Mesothelial cell of epicardium (in vitro differentiated cells): Measurements from ENCODE around the gene APOOL. TPM values are rescaled to one million over a fixed set of nuclear protein-coding genes. Genes with fewer than 3 reads are reported as not detected.

Experiments
- DNase-seq, 2 experiments: peaks; one replicate each; pipeline ENCODE4 v3.0.0; 2021; ENCODE audit warnings: low spot score in 2 of 2; ENCODE audit not compliant: unreplicated experiment in 2 of 2
- H3K27ac Mint-ChIP-seq: 2 replicates; pipeline ENCODE4 v1.8.0; 2021; ENCODE audit warnings: mixed read lengths
- H3K27me3 Mint-ChIP-seq: 2 replicates; pipeline ENCODE4 v1.8.0; 2021; ENCODE audit warnings: low read depth, mixed read lengths
- H3K36me3 Mint-ChIP-seq: 2 replicates; pipeline ENCODE4 v1.8.0; 2021; ENCODE audit warnings: mixed read lengths
- H3K4me1 Mint-ChIP-seq: 2 replicates; pipeline ENCODE4 v1.8.0; 2021; ENCODE audit warnings: mixed read lengths
- H3K4me3 Mint-ChIP-seq: 2 replicates; pipeline ENCODE4 v1.8.0; 2021; ENCODE audit warnings: mild to moderate bottlenecking, moderate library complexity, mixed read lengths
- H3K9me3 Mint-ChIP-seq: 2 replicates; pipeline ENCODE4 v1.8.0; 2021; ENCODE audit warnings: mixed read lengths
- total RNA-seq: library from RNA; stranded (reverse); gene quantifications from 3 replicates; pipeline ENCODE4 v1.2.1, GENCODE V29; 2021
- TF ChIP-seq, protein P1 (sequence below): fragments of 200-600 bp; sonication (generic); IDR thresholded peaks from one replicate; pipeline ENCODE4 v1.5.0; 2021; ENCODE audit warnings: antibody characterized with exemption; ENCODE audit not compliant: unreplicated experiment

Gene APOOL
- total RNA-seq, 1 donor from 2014 or later = 18.5 TPM

DNA sequence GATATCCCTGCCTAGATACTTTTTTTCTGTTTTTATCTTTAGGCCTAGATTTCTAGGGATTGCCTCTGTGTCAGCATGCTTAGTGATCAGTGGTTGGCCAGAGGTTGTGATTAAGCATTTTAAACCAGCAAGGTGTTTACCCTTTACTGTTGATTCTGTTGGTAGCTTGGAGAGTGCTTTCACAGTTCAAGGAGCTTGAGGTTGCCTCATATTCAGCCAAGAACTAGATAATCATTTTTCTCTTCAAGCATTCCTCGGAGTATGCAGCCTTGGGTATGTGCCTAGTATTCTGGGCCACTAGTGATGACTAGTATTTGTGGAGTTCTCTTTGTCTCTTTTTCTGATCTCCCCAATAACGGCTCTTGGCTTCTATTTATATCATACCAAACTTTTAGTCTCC lies 20.4 kb downstream of the APOOL start:
- no peak overlapping the region for H3K27ac Mint-ChIP-seq

DNA sequence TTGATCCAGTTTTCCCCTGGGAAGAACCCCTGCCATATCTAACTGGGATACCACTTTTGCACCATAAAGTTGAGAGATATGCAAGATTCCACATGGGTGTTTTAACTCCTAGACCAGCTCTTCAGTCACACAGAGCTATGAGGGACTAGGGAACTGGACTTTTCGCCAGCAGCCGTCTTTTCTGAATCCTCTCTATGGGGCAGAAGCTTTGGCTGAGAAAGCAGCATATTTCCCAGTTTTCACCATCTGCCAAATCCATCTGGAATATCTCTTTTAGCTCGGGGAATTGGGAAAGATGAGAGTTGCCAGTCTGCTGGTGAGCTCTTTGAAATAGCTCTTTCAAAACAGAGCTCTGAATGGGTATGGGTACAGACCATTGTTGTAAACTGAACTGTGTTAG lies 20.9 kb downstream of the APOOL start:
- Mint-ChIP-seq H3K27ac (no peak overlapping the region), H3K27me3 (no peaks in the 10 kb centered on the region), H3K9me3 (peaks cover 51% of the 10 kb centered on the region), H3K36me3 (peaks cover 9% of the 10 kb centered on the region), H3K4me3 (no peak overlapping the region), H3K4me1 (no peaks in the 10 kb centered on the region)
- no peak for DNase-seq
- TF ChIP-seq, protein P1, sequence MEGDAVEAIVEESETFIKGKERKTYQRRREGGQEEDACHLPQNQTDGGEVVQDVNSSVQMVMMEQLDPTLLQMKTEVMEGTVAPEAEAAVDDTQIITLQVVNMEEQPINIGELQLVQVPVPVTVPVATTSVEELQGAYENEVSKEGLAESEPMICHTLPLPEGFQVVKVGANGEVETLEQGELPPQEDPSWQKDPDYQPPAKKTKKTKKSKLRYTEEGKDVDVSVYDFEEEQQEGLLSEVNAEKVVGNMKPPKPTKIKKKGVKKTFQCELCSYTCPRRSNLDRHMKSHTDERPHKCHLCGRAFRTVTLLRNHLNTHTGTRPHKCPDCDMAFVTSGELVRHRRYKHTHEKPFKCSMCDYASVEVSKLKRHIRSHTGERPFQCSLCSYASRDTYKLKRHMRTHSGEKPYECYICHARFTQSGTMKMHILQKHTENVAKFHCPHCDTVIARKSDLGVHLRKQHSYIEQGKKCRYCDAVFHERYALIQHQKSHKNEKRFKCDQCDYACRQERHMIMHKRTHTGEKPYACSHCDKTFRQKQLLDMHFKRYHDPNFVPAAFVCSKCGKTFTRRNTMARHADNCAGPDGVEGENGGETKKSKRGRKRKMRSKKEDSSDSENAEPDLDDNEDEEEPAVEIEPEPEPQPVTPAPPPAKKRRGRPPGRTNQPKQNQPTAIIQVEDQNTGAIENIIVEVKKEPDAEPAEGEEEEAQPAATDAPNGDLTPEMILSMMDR = no peak

More for the DNA sequence above, 20.4 kb downstream of the APOOL start:
- H3K36me3 Mint-ChIP-seq = peaks cover 7% of the 10 kb centered on the region
- no peaks in the 10 kb centered on the region for H3K27me3 Mint-ChIP-seq
- TF ChIP-seq, protein P1 = no peak
- no peaks in the 10 kb centered on the region for H3K4me1 Mint-ChIP-seq
- peaks cover 51% of the 10 kb centered on the region for H3K9me3 Mint-ChIP-seq
- H3K4me3 Mint-ChIP-seq = no peak overlapping the region
- no peak for DNase-seq

DNA sequence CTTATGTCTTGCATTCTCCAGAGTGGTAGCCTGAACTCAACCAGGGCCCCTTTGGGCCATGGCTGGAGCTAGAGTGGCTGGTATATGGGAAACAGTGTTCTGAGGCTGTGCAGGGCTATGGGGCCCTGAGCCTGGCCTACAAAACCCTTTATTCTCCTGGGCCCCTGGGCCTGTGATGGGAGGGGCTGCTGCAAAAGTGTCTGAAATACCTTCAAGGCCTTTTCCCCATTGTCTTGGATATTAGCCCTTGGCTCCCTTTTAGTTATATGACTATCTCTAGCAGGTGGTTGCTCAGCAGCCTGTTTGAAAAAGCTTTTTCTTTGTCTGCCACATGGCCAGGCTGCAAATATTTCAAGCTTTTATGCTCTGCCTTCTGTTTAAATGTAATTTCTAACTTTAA lies 22.5 kb downstream of the APOOL start:
- H3K27me3 Mint-ChIP-seq = no peaks in the 10 kb centered on the region
- no peak overlapping the region for H3K4me3 Mint-ChIP-seq
- no peaks in the 10 kb centered on the region for H3K4me1 Mint-ChIP-seq
- H3K36me3 Mint-ChIP-seq = peaks cover 12% of the 10 kb centered on the region
- DNase-seq = no peak
- TF ChIP-seq, protein P1 = no peak
- peaks cover 53% of the 10 kb centered on the region for H3K9me3 Mint-ChIP-seq
- H3K27ac Mint-ChIP-seq = no peak overlapping the region

DNA sequence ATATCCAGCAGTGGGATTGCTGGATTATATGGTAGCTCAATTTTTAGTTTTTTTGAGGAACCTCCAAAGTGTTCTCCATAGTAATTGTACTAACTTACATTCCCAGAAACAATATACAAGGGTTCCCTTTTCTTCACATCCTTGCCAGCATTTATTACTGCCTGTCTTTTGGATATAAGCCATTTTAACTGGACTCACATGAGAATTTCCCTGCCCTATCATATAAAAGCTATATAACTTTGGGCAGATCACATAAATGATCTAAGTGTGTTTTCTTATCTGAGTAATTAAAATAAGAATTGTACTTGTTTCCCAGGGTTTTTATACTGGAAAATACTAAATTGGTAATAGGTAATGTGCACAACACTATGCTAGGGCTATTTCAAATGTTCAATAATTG lies 25.4 kb downstream of the APOOL start:
- Mint-ChIP-seq H3K4me1 (peaks cover 2% of the 10 kb centered on the region), H3K9me3 (peaks cover 47% of the 10 kb centered on the region), H3K4me3 (no peak overlapping the region), H3K36me3 (peaks cover 7% of the 10 kb centered on the region), H3K27ac (no peak overlapping the region), H3K27me3 (no peaks in the 10 kb centered on the region)
- TF ChIP-seq, protein P1 = no peak
- DNase-seq = no peak

DNA sequence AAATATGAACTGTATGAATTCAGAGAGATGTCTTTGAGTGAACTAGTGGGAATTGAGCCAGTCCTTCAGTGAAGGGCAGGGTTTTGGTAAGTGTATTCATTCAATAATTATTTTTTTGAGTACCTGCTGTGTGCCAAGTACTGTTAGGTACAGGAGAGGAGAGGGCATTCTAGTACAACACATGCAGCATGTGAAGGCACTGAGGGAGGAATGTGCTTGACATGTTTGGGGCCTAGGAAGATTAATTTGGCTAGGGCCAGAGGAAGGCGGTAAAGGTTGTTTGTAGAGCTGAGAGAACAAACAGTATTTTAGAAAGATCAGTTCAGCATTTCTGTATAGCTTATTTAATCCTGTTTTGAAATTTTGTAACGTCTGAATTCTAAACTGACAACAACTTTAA lies 27.8 kb downstream of the APOOL start:
- Mint-ChIP-seq H3K36me3 (peaks cover 7% of the 10 kb centered on the region), H3K9me3 (peaks cover 64% of the 10 kb centered on the region), H3K4me3 (no peak overlapping the region), H3K27ac (peak overlapping the region; percentile 6), H3K27me3 (no peaks in the 10 kb centered on the region), H3K4me1 (peaks cover 2% of the 10 kb centered on the region)
- no peak for DNase-seq
- TF ChIP-seq, protein P1 = no peak

DNA sequence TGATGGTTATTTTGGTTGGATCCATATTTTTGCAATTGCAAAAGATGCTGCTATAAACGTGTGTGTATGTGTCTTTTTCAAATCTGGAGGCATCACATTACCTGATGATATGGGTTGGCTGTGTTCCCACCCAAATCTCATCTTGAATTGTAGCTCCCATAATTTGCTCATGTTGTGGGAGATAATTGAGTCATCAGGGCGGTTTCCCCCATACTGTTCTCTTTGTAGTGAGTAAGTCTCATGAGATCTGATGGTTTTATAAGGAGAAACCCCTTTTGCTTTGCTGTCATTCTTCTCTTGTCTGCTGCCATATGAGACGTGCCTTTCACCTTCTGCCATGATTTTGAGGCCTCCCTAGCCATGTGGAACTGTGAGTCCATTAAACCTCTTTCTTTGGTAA lies 33.4 kb downstream of the APOOL start:
- TF ChIP-seq, protein P1 = no peak
- Mint-ChIP-seq H3K4me1 (no peaks in the 10 kb centered on the region), H3K27me3 (no peaks in the 10 kb centered on the region), H3K36me3 (peaks cover 28% of the 10 kb centered on the region), H3K4me3 (no peak overlapping the region), H3K9me3 (peaks cover 81% of the 10 kb centered on the region), H3K27ac (no peak overlapping the region)
- DNase-seq = no peak
